IMR-90 (cell line): ENCODE data around the gene CD320. TPM values are rescaled to one million over a fixed set of nuclear protein-coding genes. Genes with fewer than 3 reads are reported as not detected.

Experiments used
- ATAC-seq: fragments of 200-7000 bp; cut with Tn5 transposase; 2 replicates; pipeline ENCODE4 v1.9.1; 2020; ENCODE audit warnings: low read depth, mild to moderate bottlenecking, moderate library complexity
- BruUV-seq: library from RNA; stranded (reverse); fragments of 400-500 nt; replicated peaks from 2 replicates; lab custom pipeline; 2021; lab: Mats Ljungman, UMichigan
- CTCF ChIA-PET: fragments of 300-600 bp; formaldehyde crosslinking; extraction: SDS; loops from one replicate; lab custom pipeline; 2021; ENCODE audit warnings: antibody characterized with exemption; lab: Yijun Ruan, JAX
- POLR2A ChIA-PET: fragments of 300-600 bp; sonication (Branson Sonifier 250); formaldehyde crosslinking; loops from one replicate; lab custom pipeline; 2022; ENCODE audit warnings: antibody characterized with exemption; ENCODE audit not compliant: unreplicated experiment; lab: Charles Lee
- DNase-seq: peaks from one replicate; pipeline ENCODE4 v3.0.0; 2013
- H2AFZ ChIP-seq: replicated peaks from 2 replicates; pipeline ENCODE3; 2013; ENCODE audit warnings: low read length, mild to moderate bottlenecking; ENCODE audit not compliant: poor library complexity
- H2AK5ac ChIP-seq: 2 replicates; pipeline ENCODE4 v1.6.1; 2013; ENCODE audit warnings: low read depth, low read length, inconsistent platforms
- H2AK9ac ChIP-seq: replicated peaks from 2 replicates; pipeline ENCODE3; 2013; ENCODE audit warnings: mild to moderate bottlenecking, low read depth, low read length, moderate library complexity; ENCODE audit not compliant: poor library complexity
- H2BK120ac ChIP-seq: 2 replicates; pipeline ENCODE4 v1.6.1; 2013; ENCODE audit warnings: low read depth, low read length, inconsistent platforms
- H2BK15ac ChIP-seq: 3 replicates; pipeline ENCODE4 v1.6.1; 2013; ENCODE audit warnings: low read depth, low read length, inconsistent platforms
- H2BK20ac ChIP-seq: 2 replicates; pipeline ENCODE4 v1.6.1; 2013; ENCODE audit warnings: low read depth, mild to moderate bottlenecking, inconsistent platforms, low read length, moderate library complexity
- H2BK5ac ChIP-seq: 2 replicates; pipeline ENCODE4 v1.6.1; 2013; ENCODE audit warnings: mild to moderate bottlenecking, low read depth, low read length, inconsistent platforms; ENCODE audit not compliant: poor library complexity, severe bottlenecking
- H3K14ac ChIP-seq: replicated peaks from 2 replicates; pipeline ENCODE4 v1.6.1; 2013; ENCODE audit warnings: low read depth, low read length, inconsistent platforms
- H3K18ac ChIP-seq: 2 replicates; pipeline ENCODE4 v1.6.1; 2013; ENCODE audit warnings: low read depth, low read length, control low read depth
- H3K23ac ChIP-seq: 2 replicates; pipeline ENCODE4 v1.6.1; 2013; ENCODE audit warnings: low read depth, low read length, inconsistent platforms
- H3K27ac ChIP-seq: 2 replicates; pipeline ENCODE4 v1.5.1; 2013; ENCODE audit warnings: mild to moderate bottlenecking, control low read depth, low read length; ENCODE audit not compliant: insufficient read depth
- H3K27me3 ChIP-seq: 2 replicates; pipeline ENCODE4 v1.6.1; 2013; ENCODE audit warnings: low read length; ENCODE audit not compliant: control insufficient read depth, insufficient read depth
- H3K36me3 ChIP-seq: 2 replicates; pipeline ENCODE4 v1.6.1; 2013; ENCODE audit warnings: low read length, mixed read lengths; ENCODE audit not compliant: control insufficient read depth, insufficient read depth
- H3K4ac ChIP-seq: 2 replicates; pipeline ENCODE4 v1.6.1; 2013; ENCODE audit warnings: low read depth, low read length, inconsistent platforms
- H3K4me1 ChIP-seq: 2 replicates; pipeline ENCODE4 v1.6.1; 2013; ENCODE audit warnings: low read length, mixed read lengths; ENCODE audit not compliant: control insufficient read depth, insufficient read depth
- H3K4me2 ChIP-seq: 2 replicates; pipeline ENCODE4 v1.6.1; 2013; ENCODE audit warnings: low read depth, mild to moderate bottlenecking, control low read depth, low read length, moderate library complexity
- H3K4me3 ChIP-seq: 2 replicates; pipeline ENCODE4 v1.5.1; 2013; ENCODE audit warnings: low read depth, mild to moderate bottlenecking, control low read depth, low read length, moderate library complexity; ENCODE audit not compliant: insufficient read depth
- H3K56ac ChIP-seq: 2 replicates; pipeline ENCODE4 v1.6.1; 2013; ENCODE audit warnings: low read length, inconsistent platforms; ENCODE audit not compliant: insufficient read depth; ENCODE audit errors: extremely low read depth
- H3K79me1 ChIP-seq, 2 experiments: 2 replicates each; pipeline ENCODE4 v1.6.1; 2013; ENCODE audit warnings: low read length in 2 of 2, inconsistent platforms in 1 of 2, low read depth in 1 of 2
- H3K9ac ChIP-seq: 2 replicates; pipeline ENCODE4 v1.6.1; 2013; ENCODE audit warnings: low read depth, low read length, control low read depth
- H3K9me1 ChIP-seq: 2 replicates; pipeline ENCODE4 v1.6.1; 2013; ENCODE audit warnings: low read length, inconsistent platforms; ENCODE audit not compliant: insufficient read depth
- H3K9me3 ChIP-seq: 2 replicates; pipeline ENCODE4 v1.6.1; 2013; ENCODE audit warnings: low read length; ENCODE audit not compliant: control insufficient read depth, insufficient read depth
- H4K20me1 ChIP-seq: 2 replicates; pipeline ENCODE4 v1.6.1; 2013; ENCODE audit warnings: low read length, inconsistent platforms; ENCODE audit not compliant: insufficient read depth
- H4K5ac ChIP-seq: 2 replicates; pipeline ENCODE4 v1.6.1; 2013; ENCODE audit warnings: mild to moderate bottlenecking, low read depth, low read length, control low read depth
- H4K8ac ChIP-seq, 2 experiments: 2 replicates each; pipeline ENCODE4 v1.6.1; 2013; ENCODE audit warnings: low read depth in 2 of 2, low read length in 2 of 2, control low read depth in 1 of 2, inconsistent platforms in 1 of 2
- H4K91ac ChIP-seq: 2 replicates; pipeline ENCODE4 v1.6.1; 2013; ENCODE audit warnings: low read depth, low read length, inconsistent platforms; ENCODE audit not compliant: insufficient read depth
- CEBPB ChIP-seq: IDR thresholded peaks from 2 replicates; pipeline ENCODE4 v1.6.1; 2012; ENCODE audit warnings: low read depth, low read length, improper control_type of control experiment
- CTCF ChIP-seq: conservative IDR thresholded peaks from 2 replicates; pipeline ENCODE4 v1.5.1; 2012; ENCODE audit warnings: mild to moderate bottlenecking, low read depth, low read length, improper control_type of control experiment
- MAFK ChIP-seq: IDR thresholded peaks from 2 replicates; pipeline ENCODE4 v1.6.1; 2012; ENCODE audit warnings: low read depth, low read length, improper control_type of control experiment
- POLR2A ChIP-seq: IDR thresholded peaks from 2 replicates; pipeline ENCODE4 v1.6.1; 2012; ENCODE audit warnings: mild to moderate bottlenecking, low read depth, low read length
- SMC3 ChIP-seq: fragments of 150-350 bp; IDR thresholded peaks from 2 replicates; pipeline ENCODE4 v1.6.1; 2016; ENCODE audit warnings: low read depth, mild to moderate bottlenecking, antibody characterized with exemption, low read length, moderate library complexity
- WGBS, 2 experiments: methylation state at CpG; one replicate each; pipeline versions ENCODE4 v1.1.5 to v1.1.7; 2013; ENCODE audit warnings: missing lambda C conversion rate in 2 of 2; ENCODE audit not compliant: insufficient read length in 1 of 2; ENCODE audit errors: extremely low coverage in 2 of 2; 5-methylcytosine and 5-hydroxymethylcytosine counted together
- dilution Hi-C: fragments of 300-500 bp; cut with HindIII; formaldehyde crosslinking; loops from one replicate; pipeline ENCODE4 v1.14.3; 2018; ENCODE audit warnings: low sequenced_read_pairs; ENCODE audit not compliant: unreplicated experiment
- in situ Hi-C: fragments of 300-500 bp; cut with MboI; formaldehyde crosslinking; loops from 3 replicates; pipeline ENCODE4 v1.14.3; 2019; ENCODE audit warnings: low sequenced_read_pairs, inconsistent platforms, mixed read lengths
- intact Hi-C: fragments of 100-400 bp; cut with micrococcal nuclease; formaldehyde crosslinking; loops from 2 replicates; pipeline ENCODE4 v1.10.0; 2022
- polyA plus RNA-seq, 3 experiments: library from polyadenylated mRNA; depleted of rRNA; stranded (reverse); fragments of >200 nt; gene quantifications; 2 replicates each; pipeline ENCODE4 v1.2.3, GENCODE V29; 2012; ENCODE audit warnings: low replicate concordance in 1 of 3
- total RNA-seq: library from RNA; depleted of rRNA; stranded (reverse); fragments of >200 nt; gene quantifications from 2 replicates; pipeline ENCODE4 v1.2.3, GENCODE V29; 2012

CD320 gene
- total and polyA plus RNA-seq, 2 of the 4 experiments (the other 2 are of a cell fraction): 13.3 to 78.5 TPM

DNA sequence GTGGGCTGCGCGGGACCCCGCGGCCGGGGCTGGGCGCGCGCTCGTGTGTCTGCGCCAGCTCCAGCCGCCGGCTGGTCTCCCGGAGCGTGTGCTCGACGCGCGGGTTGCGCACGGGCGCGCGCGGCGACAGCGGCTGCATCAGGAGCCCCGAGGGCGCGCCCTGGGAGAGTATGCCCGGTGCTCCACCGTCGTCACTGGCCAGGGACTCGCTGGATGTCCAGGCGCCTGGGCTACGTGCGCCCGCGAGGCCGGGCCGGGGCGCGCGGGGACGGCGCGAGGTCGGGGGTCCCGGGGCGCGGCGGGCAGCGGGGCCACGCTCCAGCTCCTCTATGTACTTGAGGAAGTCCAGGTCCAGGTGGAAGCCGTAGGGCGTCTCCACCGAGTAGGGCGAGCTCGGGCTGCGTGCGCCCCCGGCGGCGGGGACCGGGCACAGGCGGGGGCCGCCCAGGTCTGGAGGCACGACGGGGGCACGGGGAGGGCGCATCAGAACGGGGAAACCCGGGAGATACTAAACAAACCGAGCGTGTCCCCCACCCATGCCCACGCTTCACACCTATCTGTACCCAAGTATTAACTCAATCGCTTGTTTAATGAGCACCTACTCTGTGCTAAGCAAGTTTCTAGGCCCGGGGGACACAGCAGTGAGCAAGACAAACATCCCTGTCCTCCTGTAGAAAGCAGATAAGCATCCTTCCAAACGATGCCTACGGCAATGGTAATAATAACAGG is 27.3 kb upstream of the CD320 start:
- H3K14ac ChIP-seq: no peak overlapping the region
- H3K79me1 ChIP-seq: no peaks in the 10 kb centered on the region
- peak overlapping the region; percentile 40 for H3K4me3 ChIP-seq
- no peak overlapping the region for H4K8ac ChIP-seq
- no peak overlapping the region for H2AK5ac ChIP-seq
- intact Hi-C loops: no loop called here
- H3K9me3 ChIP-seq: no peaks in the 10 kb centered on the region
- no peak overlapping the region for H2BK5ac ChIP-seq
- DNase-seq (no peak), ATAC-seq (no peak; the same call in 1 of the 2 replicates)
- no peak overlapping the region for H3K56ac ChIP-seq
- ChIA-PET CTCF (interaction anchor here (1.1 kb wide), 1 partner anchor 144 kb away, joined by 3 read pairs; no protein-coding TSS in a partner anchor), POLR2A (no interaction called here)
- H3K27me3 ChIP-seq: peaks cover 46% of the 10 kb centered on the region
- TF ChIP-seq MAFK: no peak
- no peak for TF ChIP-seq POLR2A
- 0 out of 2 replicates have a peak, but pooled peaks have one; percentile 3 for TF ChIP-seq CTCF
- no peak for TF ChIP-seq CEBPB
- TF ChIP-seq SMC3: no peak
- H4K5ac ChIP-seq: no peak overlapping the region
- H3K4ac ChIP-seq: no peak overlapping the region
- no peak overlapping the region for H2AK9ac ChIP-seq
- 2% methylated on average over 39 of the region's 79 CpGs; no CpG with 5 or more reads in 1 of the 2 experiments for WGBS, 2 experiments
- H3K9ac ChIP-seq: no peak overlapping the region
- peak overlapping the region; percentile 57 for H3K4me2 ChIP-seq
- H2AFZ ChIP-seq: peak overlapping the region; percentile 72
- in situ Hi-C loops: no loop called here
- no peak overlapping the region for H4K91ac ChIP-seq
- no peak overlapping the region for H2BK120ac ChIP-seq
- no peak overlapping the region for H2BK15ac ChIP-seq
- H4K20me1 ChIP-seq: no peaks in the 10 kb centered on the region
- no peak overlapping the region for H3K27ac ChIP-seq
- no peaks in the 10 kb centered on the region for H3K9me1 ChIP-seq
- H3K36me3 ChIP-seq: no peaks in the 10 kb centered on the region
- no TSS peak for BruUV-seq
- H3K23ac ChIP-seq: no peak overlapping the region
- no peak overlapping the region for H3K18ac ChIP-seq
- peaks cover 2% of the 10 kb centered on the region; the same call in 1 of the 2 replicates for H3K4me1 ChIP-seq
- H2BK20ac ChIP-seq: no peak overlapping the region
- dilution Hi-C loops: no loop called here
